ENCODE measurements around the gene LMNTD1.

DNA sequence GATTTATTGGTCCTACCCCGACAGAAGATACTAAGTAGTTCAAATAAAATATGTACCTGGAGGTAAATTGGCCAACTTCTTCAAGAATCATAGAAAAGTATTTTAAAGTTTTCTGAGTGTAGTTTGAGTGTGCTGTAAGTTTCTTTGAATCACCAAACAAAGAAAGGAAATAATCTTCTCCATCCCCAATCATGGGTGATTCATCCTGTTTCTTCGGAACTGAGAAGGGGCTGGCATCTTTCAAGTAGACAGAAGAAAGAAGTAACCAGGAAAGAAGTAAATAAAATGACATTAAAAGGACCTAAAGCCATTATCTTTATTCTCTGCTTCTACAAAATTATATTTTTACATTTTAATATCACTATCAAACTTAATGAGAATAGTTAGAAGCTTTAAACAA, 6.8 kb downstream of the LMNTD1 start:
- TF ChIP-seq ARNTL (CRISPR knock-in tag; IDR thresholded peaks at IDR 0.05; ENCODE audit: borderline replicate concordance, low read depth) (no peak), ZFP3 (CRISPR knock-in tag; IDR thresholded peaks at IDR 0.05) (no peak), ISL1 (CRISPR knock-in tag; IDR thresholded peaks at IDR 0.05) (no peak)
- TF ChIP-seq, protein P1, sequence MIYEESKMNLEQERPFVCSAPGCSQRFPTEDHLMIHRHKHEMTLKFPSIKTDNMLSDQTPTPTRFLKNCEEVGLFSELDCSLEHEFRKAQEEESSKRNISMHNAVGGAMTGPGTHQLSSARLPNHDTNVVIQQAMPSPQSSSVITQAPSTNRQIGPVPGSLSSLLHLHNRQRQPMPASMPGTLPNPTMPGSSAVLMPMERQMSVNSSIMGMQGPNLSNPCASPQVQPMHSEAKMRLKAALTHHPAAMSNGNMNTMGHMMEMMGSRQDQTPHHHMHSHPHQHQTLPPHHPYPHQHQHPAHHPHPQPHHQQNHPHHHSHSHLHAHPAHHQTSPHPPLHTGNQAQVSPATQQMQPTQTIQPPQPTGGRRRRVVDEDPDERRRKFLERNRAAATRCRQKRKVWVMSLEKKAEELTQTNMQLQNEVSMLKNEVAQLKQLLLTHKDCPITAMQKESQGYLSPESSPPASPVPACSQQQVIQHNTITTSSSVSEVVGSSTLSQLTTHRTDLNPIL (CRISPR knock-in tag; IDR thresholded peaks at IDR 0.05; ENCODE audit: low read depth) = no peak
- TF ChIP-seq, protein P2, sequence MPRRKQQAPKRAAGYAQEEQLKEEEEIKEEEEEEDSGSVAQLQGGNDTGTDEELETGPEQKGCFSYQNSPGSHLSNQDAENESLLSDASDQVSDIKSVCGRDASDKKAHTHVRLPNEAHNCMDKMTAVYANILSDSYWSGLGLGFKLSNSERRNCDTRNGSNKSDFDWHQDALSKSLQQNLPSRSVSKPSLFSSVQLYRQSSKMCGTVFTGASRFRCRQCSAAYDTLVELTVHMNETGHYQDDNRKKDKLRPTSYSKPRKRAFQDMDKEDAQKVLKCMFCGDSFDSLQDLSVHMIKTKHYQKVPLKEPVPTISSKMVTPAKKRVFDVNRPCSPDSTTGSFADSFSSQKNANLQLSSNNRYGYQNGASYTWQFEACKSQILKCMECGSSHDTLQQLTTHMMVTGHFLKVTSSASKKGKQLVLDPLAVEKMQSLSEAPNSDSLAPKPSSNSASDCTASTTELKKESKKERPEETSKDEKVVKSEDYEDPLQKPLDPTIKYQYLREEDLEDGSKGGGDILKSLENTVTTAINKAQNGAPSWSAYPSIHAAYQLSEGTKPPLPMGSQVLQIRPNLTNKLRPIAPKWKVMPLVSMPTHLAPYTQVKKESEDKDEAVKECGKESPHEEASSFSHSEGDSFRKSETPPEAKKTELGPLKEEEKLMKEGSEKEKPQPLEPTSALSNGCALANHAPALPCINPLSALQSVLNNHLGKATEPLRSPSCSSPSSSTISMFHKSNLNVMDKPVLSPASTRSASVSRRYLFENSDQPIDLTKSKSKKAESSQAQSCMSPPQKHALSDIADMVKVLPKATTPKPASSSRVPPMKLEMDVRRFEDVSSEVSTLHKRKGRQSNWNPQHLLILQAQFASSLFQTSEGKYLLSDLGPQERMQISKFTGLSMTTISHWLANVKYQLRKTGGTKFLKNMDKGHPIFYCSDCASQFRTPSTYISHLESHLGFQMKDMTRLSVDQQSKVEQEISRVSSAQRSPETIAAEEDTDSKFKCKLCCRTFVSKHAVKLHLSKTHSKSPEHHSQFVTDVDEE (CRISPR knock-in tag; IDR thresholded peaks at IDR 0.05) = no peak
